ENCODE results near the gene RNF169. TPM values are rescaled to one million over a fixed set of nuclear protein-coding genes. Genes with fewer than 3 reads are reported as not detected.

RNF169 gene
- total and polyA plus RNA-seq, 2 experiments from 2014 or later: 0.78 to 16.5 TPM

DNA sequence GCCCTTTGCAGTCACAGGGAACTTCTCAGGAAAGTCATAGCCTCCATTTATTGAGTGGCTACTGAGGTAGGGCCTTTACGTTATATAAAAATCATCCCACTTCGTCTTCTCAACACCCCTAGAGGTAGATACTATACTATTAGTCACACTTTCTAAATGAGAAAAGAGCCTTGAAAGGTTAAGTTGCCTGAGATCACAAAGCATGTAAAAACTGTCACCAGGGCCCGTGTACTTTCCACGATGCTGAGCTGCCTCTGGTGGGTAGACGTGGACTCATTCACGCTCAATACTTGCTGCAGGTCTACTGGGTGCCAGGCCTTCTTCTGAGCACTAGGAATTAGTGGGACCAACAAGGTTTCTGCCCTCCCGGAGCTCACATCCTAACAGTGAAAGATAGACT is 33.7 kb upstream of the RNF169 start:
- Histone ChIP-seq H3K9me2 (ENCODE audit: insufficient read depth) (no peaks in the 10 kb centered on the region), H3F3A (replicated peaks; ENCODE audit: low read depth) (no peaks in the 10 kb centered on the region), H3K27ac (ENCODE audit: low read depth) (no peak overlapping the region), H3K4me3 (no peak overlapping the region), H3K36me3 (ENCODE audit: insufficient read depth) (no peaks in the 10 kb centered on the region; the same call in 1 of the 2 replicates), H3K4me2 (no peak overlapping the region), H3K79me2 (replicated peaks; ENCODE audit: insufficient read depth) (no peaks in the 10 kb centered on the region), H3K27me3 (ENCODE audit: insufficient read depth) (no peaks in the 10 kb centered on the region), H4K20me1 (replicated peaks; ENCODE audit: insufficient read depth) (no peaks in the 10 kb centered on the region), H2AFZ (no peak overlapping the region), H3K4me1 (ENCODE audit: insufficient read depth) (peaks cover 7% of the 10 kb centered on the region; the same call in 1 of the 2 replicates)
- TF ChIP-seq CREB1 (CRISPR knock-in tag; IDR thresholded peaks at IDR 0.05; ENCODE audit: low read depth) (no peak), ZNF114 (CRISPR knock-in tag; IDR thresholded peaks at IDR 0.05) (no peak), ETS1 (IDR thresholded peaks at IDR 0.05) (no peak), EZH2phosphoT487 (IDR thresholded peaks at IDR 0.05; ENCODE audit: unreplicated experiment) (no peak), NANOG (IDR thresholded peaks at IDR 0.05; ENCODE audit: borderline replicate concordance) (no peak), JUNB (IDR thresholded peaks at IDR 0.05; ENCODE audit: unreplicated experiment) (no peak), EZH2 (IDR thresholded peaks at IDR 0.05; ENCODE audit: low read depth, unreplicated experiment) (no peak), STAT1 (IDR thresholded peaks at IDR 0.05; ENCODE audit: unreplicated experiment) (no peak), POLR2AphosphoS5 (IDR thresholded peaks at IDR 0.05; ENCODE audit: low read depth) (no peak), ZNF331 (CRISPR knock-in tag; IDR thresholded peaks at IDR 0.05; ENCODE audit: low read depth) (no peak)
- TF ChIP-seq, protein P1, sequence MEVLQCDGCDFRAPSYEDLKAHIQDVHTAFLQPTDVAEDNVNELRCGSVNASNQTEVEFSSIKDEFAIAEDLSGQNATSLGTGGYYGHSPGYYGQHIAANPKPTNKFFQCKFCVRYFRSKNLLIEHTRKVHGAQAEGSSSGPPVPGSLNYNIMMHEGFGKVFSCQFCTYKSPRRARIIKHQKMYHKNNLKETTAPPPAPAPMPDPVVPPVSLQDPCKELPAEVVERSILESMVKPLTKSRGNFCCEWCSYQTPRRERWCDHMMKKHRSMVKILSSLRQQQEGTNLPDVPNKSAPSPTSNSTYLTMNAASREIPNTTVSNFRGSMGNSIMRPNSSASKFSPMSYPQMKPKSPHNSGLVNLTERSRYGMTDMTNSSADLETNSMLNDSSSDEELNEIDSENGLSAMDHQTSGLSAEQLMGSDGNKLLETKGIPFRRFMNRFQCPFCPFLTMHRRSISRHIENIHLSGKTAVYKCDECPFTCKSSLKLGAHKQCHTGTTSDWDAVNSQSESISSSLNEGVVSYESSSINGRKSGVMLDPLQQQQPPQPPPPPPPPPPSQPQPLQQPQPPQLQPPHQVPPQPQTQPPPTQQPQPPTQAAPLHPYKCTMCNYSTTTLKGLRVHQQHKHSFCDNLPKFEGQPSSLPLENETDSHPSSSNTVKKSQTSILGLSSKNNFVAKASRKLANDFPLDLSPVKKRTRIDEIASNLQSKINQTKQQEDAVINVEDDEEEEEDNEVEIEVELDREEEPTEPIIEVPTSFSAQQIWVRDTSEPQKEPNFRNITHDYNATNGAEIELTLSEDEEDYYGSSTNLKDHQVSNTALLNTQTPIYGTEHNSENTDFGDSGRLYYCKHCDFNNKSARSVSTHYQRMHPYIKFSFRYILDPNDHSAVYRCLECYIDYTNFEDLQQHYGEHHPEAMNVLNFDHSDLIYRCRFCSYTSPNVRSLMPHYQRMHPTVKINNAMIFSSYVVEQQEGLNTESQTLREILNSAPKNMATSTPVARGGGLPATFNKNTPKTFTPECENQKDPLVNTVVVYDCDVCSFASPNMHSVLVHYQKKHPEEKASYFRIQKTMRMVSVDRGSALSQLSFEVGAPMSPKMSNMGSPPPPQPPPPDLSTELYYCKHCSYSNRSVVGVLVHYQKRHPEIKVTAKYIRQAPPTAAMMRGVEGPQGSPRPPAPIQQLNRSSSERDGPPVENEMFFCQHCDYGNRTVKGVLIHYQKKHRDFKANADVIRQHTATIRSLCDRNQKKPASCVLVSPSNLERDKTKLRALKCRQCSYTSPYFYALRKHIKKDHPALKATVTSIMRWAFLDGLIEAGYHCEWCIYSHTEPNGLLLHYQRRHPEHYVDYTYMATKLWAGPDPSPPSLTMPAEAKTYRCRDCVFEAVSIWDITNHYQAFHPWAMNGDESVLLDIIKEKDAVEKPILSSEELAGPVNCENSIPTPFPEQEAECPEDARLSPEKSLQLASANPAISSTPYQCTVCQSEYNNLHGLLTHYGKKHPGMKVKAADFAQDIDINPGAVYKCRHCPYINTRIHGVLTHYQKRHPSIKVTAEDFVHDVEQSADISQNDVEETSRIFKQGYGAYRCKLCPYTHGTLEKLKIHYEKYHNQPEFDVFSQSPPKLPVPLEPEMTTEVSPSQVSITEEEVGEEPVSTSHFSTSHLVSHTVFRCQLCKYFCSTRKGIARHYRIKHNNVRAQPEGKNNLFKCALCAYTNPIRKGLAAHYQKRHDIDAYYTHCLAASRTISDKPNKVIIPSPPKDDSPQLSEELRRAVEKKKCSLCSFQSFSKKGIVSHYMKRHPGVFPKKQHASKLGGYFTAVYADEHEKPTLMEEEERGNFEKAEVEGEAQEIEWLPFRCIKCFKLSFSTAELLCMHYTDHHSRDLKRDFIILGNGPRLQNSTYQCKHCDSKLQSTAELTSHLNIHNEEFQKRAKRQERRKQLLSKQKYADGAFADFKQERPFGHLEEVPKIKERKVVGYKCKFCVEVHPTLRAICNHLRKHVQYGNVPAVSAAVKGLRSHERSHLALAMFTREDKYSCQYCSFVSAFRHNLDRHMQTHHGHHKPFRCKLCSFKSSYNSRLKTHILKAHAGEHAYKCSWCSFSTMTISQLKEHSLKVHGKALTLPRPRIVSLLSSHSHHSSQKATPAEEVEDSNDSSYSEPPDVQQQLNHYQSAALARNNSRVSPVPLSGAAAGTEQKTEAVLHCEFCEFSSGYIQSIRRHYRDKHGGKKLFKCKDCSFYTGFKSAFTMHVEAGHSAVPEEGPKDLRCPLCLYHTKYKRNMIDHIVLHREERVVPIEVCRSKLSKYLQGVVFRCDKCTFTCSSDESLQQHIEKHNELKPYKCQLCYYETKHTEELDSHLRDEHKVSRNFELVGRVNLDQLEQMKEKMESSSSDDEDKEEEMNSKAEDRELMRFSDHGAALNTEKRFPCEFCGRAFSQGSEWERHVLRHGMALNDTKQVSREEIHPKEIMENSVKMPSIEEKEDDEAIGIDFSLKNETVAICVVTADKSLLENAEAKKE (CRISPR knock-in tag; IDR thresholded peaks at IDR 0.05): no peak
- TF ChIP-seq, protein P2, sequence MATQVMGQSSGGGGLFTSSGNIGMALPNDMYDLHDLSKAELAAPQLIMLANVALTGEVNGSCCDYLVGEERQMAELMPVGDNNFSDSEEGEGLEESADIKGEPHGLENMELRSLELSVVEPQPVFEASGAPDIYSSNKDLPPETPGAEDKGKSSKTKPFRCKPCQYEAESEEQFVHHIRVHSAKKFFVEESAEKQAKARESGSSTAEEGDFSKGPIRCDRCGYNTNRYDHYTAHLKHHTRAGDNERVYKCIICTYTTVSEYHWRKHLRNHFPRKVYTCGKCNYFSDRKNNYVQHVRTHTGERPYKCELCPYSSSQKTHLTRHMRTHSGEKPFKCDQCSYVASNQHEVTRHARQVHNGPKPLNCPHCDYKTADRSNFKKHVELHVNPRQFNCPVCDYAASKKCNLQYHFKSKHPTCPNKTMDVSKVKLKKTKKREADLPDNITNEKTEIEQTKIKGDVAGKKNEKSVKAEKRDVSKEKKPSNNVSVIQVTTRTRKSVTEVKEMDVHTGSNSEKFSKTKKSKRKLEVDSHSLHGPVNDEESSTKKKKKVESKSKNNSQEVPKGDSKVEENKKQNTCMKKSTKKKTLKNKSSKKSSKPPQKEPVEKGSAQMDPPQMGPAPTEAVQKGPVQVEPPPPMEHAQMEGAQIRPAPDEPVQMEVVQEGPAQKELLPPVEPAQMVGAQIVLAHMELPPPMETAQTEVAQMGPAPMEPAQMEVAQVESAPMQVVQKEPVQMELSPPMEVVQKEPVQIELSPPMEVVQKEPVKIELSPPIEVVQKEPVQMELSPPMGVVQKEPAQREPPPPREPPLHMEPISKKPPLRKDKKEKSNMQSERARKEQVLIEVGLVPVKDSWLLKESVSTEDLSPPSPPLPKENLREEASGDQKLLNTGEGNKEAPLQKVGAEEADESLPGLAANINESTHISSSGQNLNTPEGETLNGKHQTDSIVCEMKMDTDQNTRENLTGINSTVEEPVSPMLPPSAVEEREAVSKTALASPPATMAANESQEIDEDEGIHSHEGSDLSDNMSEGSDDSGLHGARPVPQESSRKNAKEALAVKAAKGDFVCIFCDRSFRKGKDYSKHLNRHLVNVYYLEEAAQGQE (IDR thresholded peaks at IDR 0.05; ENCODE audit: unreplicated experiment): no peak
- TF ChIP-seq, protein P3, sequence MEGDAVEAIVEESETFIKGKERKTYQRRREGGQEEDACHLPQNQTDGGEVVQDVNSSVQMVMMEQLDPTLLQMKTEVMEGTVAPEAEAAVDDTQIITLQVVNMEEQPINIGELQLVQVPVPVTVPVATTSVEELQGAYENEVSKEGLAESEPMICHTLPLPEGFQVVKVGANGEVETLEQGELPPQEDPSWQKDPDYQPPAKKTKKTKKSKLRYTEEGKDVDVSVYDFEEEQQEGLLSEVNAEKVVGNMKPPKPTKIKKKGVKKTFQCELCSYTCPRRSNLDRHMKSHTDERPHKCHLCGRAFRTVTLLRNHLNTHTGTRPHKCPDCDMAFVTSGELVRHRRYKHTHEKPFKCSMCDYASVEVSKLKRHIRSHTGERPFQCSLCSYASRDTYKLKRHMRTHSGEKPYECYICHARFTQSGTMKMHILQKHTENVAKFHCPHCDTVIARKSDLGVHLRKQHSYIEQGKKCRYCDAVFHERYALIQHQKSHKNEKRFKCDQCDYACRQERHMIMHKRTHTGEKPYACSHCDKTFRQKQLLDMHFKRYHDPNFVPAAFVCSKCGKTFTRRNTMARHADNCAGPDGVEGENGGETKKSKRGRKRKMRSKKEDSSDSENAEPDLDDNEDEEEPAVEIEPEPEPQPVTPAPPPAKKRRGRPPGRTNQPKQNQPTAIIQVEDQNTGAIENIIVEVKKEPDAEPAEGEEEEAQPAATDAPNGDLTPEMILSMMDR (conservative IDR thresholded peaks at IDR 0.05; ENCODE audit: low read depth in 2 of 2): no peak
- no peak for ATAC-seq
- Mint-ChIP-seq H3K27me3 (ENCODE audit: insufficient read depth, low read depth, poor library complexity) (peaks cover 15% of the 10 kb centered on the region), H3K4me1 (peaks cover 11% of the 10 kb centered on the region), H3K27ac (no peak overlapping the region), H3K36me3 (ENCODE audit: low read depth) (no peaks in the 10 kb centered on the region), H3K9me3 (no peaks in the 10 kb centered on the region), H3K4me3 (no peak overlapping the region)
- DNase-seq (ENCODE audit: low spot score): no peak

All from GM23338 (cell line).